HG02678 (cell line): ENCODE results near the gene CDK13.

ENCODE experiments used
- ATAC-seq: cut with Tn5 transposase; IDR thresholded peaks from one replicate; pipeline ENCODE4 v1.9.1; 2021; ENCODE audit warnings: mild to moderate bottlenecking, moderate library complexity; ENCODE audit not compliant: unreplicated experiment

Gene CDK13

GRCh38 chr7:40008223-40008815 lies 58.3 kb downstream of the CDK13 start:
- ATAC-seq = no peak

DNA sequence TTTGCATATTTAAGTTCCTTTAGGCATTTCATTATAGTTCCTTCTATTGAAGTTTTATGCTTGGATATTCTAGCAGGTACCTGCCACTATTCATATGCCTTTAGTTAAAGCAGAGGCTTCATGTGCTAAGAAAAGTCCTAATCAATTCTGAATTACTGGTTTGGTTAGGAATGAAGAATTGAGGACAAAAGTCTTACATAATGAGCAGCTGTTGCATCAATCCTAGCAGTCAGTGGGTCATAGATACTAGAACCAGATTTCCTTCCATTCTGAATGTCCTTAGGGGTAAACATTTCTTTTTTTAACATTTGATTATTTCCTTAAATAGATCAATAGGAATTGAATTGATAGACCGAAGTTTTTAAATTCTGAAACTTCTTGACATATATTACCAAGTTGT lies 59.2 kb downstream of the CDK13 start:
- ATAC-seq = no peak

GRCh38 chr7:40014376-40014775 lies 64.3 kb downstream of the CDK13 start:
- ATAC-seq = no peak

GRCh38 chr7:40015790-40016296 lies 65.8 kb downstream of the CDK13 start:
- ATAC-seq = peak; percentile 88

- no peak for ATAC-seq
Observed at GRCh38 chr7:40019558-40019957, 69.5 kb downstream of the CDK13 start.

- ATAC-seq = no peak
Observed at GRCh38 chr7:40024048-40024447, 74.0 kb downstream of the CDK13 start.

GRCh38 chr7:40024841-40025240 lies 74.8 kb downstream of the CDK13 start:
- ATAC-seq = no peak

DNA sequence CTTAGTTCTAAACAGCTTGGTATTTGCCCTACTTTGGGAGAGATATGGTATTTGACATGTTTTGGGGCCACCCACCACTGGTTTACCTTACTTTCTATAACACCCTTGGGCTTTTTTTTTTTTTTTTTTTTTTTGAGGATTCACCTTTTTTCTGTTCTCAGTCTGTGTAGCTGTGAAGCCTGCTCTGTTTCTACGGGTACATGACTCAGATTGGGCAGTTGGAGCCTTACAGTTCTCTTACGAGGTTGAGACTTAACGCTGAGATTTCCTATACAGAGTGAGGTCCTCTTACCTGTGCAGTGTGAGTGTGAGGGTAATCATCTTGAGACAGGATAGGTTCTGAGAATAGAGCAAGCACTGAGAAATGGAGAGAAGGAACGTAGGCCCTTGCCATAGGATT lies 77.5 kb downstream of the CDK13 start:
- ATAC-seq = no peak

DNA sequence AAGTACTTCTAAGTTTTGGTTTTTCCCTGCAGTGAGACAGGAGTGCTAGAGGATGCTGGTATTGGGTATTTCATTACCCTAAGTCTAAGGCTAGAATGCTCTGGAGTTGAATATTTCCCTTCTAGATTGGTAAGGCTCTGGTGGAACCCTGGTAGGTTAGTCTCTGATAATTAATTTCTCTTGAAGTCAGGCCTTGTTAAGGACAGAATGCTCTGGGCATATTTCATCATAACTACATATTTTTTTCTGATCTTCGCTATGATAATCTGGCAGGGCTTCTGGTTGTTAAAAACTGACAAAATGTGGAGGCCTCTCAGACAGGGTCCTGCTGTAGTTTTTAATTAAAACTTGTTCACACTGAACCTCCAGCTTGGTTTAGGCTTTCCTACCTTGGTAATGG lies 83.8 kb downstream of the CDK13 start:
- ATAC-seq = no peak

- no peak for ATAC-seq
Observed at GRCh38 chr7:40041456-40041855, 91.4 kb downstream of the CDK13 start.

DNA sequence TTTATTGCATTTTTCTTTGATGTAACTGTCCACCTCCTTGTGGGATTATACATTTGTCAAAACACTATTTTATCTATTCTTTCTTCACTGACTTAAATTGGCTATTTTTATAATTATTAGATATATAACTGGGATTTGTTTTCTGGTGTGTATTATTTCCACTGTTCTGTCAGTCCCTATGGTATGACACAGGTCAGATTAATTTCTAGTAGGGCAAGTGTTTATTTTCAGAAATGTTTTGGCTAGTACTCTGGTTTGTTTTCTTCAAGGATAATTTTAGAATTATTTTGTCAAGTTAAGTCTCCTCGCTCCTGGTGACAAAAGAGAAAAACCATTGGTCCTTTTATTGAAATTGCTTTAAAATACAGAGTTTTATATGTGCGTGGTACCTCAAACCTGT lies 93.1 kb downstream of the CDK13 start:
- ATAC-seq = no peak

DNA sequence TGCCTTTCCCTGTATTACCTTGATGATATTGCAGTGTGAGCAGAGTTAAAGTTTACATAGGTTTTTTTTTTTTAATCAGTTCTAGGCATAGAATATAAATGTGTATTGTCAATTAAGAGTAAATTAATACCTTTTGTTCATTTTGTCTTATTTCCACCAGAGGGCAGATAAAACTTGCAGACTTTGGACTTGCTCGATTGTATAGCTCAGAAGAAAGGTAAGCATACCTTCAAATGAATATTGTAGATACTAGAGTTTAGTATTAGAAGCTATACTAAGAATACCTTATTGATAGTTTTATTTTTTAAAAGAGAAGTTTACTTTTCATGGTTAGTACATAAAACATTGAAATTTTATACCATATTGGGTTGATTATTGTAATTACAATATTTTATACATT lies 97.6 kb downstream of the CDK13 start:
- no peak for ATAC-seq

DNA sequence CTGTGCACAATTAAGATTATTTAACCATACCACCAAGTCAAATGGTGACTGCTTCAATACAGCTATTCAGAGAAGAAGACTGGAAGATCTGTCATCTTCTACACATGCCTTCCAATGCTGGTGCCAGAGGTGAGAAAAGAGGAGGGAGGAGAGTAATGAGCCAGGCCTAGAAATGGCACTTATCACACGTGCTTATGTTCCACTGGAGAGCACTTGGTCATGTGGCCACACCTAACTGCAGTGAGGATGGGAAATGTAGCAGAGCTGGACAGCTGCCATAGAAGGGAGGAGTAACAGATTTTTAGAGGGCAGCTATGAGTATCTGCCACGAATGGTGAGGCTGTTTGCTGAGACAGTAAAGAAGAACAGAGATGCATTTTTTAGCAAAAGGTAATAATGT lies 107.2 kb downstream of the CDK13 start:
- no peak for ATAC-seq

DNA sequence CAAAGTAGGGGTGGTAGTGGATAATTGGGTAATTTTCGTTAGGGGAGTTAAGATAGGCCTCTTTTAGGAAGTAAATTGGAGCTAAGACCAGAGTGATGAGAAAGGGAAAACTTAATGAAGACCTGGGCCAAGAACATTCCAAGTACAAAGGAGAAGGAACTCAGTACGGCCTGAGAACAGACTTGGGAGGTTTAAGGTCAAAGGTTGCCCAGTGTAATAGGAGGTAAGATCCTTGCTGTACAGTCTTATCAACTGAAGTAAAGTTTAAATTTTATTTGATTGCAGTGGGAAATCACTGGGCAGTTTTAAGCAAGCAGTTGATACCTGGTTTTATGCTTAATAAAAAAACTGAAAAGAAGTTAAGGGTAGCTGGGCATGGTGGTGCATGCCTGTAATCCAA lies 108.0 kb downstream of the CDK13 start:
- ATAC-seq = no peak

- no peak for ATAC-seq
Observed at GRCh38 chr7:40058636-40059035, 108.6 kb downstream of the CDK13 start.

GRCh38 chr7:40059057-40059456 lies 109.0 kb downstream of the CDK13 start:
- ATAC-seq = no peak

DNA sequence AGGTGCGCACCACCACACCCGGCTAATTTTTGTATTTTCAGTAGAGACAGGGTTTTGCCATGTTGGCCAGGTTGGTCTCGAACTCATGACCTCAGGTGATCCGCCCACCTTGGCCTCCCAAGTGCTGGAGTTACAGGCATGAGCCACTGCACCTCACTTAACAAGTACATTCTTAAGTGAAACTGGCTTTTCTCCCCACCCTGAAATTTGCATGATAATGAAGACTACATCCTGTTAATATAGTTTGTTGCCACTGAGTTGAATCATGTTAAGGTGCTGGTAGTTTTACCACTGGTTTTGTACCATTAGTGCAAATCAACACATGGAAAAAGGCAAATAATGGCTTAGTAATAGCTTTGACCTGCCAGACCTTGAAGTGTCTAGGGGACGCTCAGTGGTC lies 122.2 kb downstream of the CDK13 start:
- no peak for ATAC-seq

GRCh38 chr7:40073239-40073638 lies 123.2 kb downstream of the CDK13 start:
- ATAC-seq = no peak

DNA sequence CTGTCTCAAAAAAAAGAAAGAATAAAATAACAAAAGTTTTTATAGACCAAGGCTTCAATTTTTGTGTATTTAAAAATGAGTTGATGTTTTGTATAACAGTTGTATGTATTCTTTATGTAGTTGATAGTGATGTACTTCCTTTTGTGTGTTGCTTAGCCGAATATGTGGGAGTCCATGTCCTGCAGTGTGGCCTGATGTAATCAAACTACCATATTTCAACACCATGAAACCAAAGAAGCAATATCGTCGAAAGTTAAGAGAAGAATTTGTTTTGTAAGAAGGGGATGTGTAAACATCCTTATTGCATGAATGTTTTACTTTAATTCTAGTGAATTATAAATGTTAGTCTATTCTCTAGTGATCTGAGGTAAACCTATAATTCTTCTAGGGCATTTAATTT lies 127.8 kb downstream of the CDK13 start:
- no peak for ATAC-seq

GRCh38 chr7:40092182-40092581 lies 142.1 kb downstream of the CDK13 start:
- ATAC-seq = no peak

GRCh38 chr7:40093631-40094350 lies 143.7 kb downstream of the CDK13 start:
- ATAC-seq = no peak

GRCh38 chr7:40095230-40095629 lies 145.2 kb downstream of the CDK13 start:
- no peak for ATAC-seq
